GM21381 (cell line): ENCODE results near the gene HAUS6.
"Not testable (repeated sequence)": the region's sequence is repeated elsewhere in the genome, so short reads cannot be mapped to it uniquely, and the experiment has no call there.

Experiments used
- ATAC-seq: cut with Tn5 transposase; IDR thresholded peaks from one replicate; pipeline ENCODE4 v1.9.1; 2021; ENCODE audit warnings: mild to moderate bottlenecking, moderate library complexity; ENCODE audit not compliant: unreplicated experiment

Gene HAUS6

DNA sequence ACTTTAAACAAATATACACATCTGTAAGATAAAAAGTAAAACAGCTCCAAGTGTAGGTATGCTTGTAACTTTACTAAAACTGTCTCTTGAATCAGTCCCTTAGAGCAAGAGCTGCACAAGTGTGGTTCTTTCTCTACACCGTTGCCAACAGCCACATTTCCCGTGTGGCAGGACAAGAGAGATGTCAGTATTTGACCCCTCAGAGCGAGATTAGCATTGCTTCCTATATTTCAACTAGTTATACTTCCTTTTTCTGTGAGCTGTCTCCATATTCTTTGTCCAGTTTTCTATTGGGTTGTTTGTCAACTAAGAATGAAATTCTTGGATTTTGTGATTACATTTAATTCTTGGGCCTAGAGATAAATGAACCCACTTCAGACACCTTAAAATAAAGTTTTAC is 16.5 kb upstream of the HAUS6 start:
- ATAC-seq = no peak

DNA sequence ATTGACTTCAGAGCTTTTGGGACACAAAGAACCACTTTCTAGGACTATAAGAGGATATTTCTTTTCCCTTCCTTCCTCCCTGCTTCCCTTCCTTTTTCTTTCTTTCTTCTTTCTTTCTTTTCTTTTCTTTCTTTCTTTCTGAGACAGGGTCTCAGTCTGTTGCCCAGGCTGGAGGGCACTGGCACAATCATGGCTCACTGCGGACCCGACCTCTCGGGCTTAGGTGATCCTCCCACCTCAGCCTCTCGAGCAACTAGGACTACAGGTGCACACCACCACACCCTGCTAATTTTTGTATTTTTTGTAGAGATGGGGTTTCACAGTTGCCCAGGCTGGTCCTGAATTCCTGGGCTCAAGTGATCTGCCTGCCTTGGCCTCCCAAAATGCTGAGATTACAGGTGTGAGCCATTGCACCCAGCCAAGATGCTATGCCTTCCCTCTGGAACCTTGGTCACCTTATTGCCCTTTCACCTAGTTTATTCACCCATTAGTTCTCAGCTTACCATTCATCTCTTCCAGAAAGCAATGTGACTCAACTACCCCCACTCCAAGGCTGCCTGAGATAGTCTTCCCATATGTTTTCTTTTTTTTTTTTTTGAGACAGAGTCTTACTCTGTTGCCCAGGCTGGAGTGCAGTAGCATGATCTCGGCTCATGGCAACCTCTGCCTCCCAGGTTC is 14.5 kb upstream of the HAUS6 start:
- no peak for ATAC-seq

DNA sequence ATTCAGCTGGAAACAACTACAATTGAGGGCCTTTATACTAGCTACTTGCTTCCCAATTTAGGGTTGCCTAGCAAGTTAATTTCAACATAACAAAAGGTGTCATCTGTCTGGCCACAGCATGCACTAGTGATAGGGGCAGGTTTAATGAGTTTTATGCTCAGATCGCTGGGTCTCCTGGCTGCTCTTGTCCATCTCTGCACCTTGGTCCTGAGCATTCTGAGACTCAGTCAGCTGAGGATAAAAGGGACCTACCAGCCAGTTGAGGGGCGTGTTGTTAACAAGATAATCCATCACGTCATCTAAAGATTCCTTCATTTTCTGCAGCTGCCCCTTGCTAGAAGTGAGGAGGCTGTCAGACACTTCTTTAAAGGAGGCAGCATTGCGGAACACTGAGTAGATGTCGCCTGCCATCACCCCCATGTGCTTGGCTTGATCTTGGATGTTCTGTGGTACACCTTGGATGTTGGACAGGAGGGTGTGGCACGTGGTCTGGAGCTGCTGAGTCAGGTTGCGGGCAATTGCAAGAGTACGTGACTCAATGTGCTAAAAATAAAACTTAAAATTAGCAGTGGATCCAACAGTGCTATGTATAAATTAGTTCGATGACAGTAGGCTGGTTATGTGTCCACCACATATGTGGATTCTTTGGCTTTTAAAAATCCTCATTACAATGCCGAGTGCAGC is 13.5 kb upstream of the HAUS6 start:
- no peak for ATAC-seq

DNA sequence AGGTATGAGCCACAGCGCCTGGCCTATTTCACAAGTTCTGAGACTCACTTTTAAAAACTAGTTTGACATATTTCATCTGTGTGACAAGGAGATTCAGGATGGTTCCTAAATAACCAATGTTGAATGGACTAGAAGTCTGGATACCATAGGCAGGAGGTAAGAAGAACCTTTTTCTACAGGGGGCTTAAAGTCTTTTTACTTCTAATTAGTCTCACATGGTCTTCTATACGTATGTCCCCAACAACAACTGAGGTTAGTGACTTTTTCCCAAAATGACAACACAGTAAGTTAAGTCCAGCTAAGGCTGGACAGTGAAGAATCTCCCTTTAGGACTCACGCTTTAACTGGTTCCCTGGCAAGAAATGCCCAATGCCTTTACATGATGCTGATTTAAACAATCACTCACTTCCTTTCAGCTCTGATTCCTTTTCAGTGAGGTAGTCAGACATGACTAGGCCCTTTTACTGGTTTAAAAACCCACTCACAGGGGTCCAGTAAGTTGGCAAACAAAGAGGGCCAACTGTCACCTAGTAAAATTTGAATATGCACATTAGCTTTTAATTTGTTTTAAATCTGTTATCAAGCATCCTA is 12.1 kb upstream of the HAUS6 start:
- ATAC-seq = no peak

DNA sequence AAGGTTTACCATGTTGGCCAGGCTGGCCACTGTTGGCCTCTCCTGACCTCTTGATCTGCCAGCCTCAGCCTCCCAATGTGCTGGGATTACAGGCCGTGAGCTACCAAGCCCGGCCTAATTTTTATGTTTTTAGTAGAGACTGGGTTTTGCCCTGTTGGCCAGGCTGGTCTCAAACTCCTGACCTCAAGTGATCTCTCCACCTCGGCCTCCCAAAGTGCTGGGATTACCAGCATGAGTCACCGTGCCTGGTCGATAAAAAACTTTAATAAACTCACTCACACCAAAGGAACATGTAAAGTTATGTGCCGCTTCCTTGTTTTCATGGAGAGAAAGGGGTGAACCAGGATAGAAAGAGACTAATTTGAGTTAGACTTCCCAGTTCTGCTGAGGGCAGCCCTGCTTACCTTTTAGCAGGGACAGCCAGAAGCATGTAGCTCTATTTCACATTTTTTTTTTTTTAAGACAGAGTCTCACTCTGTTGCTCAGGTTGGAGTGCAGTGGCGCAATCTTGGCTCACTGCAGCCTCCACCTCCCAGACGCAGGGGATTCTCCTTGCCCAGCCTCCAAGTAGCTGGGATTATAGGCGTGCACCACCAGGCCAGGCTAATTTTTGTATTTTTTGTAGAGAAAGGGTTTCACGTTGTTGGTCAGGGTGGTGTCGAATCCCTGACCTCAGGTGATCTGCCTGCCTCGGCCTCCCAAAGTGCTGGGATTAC is 11.4 kb upstream of the HAUS6 start:
- no peak for ATAC-seq

DNA sequence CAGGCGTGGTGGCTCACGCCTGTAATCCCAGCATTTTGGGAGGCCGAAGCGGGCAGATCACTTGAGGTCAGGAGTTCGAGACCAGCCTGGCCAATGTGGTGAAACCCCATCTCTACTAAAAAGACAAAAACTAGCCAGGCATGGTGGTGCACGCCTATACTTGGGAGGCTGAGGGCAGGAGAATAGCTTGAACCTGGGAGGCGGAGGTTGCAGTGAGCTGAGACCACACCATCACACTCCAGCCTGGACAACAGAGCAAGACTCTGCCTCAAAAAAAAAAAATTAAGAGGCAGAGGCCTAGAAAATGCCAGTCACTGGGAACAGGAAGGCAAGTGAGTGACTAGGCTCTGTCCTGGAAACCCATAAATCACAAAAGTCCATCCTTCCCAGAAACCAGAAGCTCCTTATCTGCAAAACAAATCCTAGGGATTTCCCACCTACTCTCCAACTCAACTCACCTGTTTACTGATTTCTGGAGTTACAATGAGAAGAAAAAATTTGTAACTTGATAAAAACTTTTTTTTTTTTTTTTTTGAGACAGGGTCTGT is 10.4 kb upstream of the HAUS6 start:
- ATAC-seq = not testable (repeated sequence)

DNA sequence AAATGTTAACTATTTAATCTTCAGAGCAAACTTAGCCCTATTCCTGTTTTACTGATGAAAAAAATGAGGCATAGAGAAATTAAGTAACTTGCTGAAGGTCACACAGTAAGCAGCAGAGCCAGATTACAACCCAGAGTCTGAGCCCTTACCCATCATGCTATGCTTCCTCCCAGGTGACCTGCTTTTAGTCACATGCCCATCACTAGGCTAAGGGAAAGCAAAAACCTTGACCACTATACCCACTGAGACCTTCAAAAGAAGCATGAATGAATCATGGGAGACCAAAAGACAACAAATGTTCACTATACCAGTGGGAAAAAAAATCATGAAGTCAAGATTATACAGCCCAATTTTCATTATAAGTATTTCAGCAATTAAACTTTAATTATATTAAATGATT is 5.3 kb upstream of the HAUS6 start:
- no peak for ATAC-seq

DNA sequence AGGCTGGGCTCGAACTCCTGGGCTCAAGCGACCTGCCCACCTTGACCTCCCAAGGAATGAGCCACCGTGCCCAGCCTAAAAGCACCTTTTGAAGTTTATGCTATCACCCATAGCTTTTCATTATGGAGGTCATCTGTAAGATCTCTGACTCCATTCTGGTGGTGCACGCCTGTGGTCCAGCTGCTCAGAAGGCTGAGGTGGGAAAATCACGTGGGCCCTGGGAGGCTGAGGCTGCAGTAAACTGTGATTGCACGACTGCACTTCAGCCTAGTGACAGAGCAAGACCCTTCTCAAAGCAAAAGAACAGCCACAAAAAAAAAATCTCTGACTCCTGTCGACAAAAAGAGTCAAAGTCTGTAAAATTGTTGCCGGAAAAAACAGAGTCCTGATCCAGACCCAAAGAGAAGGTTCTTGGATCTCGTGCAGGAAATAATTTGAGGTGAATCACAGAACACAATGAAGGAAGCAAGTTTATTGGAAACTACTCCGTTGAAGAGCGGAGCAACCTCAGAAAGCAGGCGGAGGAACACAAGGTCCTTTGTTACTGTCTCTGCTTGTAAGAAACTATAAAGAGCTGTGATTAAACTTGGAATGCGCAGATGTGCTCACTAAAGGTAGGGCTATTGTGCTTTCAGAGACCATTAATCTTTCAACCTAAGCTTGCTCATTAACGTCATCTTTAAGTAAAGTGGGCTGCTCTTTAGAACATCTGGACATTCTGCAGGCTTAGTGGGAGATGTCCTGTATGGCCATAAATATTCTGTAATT is 2.0 kb upstream of the HAUS6 start:
- no peak for ATAC-seq

DNA sequence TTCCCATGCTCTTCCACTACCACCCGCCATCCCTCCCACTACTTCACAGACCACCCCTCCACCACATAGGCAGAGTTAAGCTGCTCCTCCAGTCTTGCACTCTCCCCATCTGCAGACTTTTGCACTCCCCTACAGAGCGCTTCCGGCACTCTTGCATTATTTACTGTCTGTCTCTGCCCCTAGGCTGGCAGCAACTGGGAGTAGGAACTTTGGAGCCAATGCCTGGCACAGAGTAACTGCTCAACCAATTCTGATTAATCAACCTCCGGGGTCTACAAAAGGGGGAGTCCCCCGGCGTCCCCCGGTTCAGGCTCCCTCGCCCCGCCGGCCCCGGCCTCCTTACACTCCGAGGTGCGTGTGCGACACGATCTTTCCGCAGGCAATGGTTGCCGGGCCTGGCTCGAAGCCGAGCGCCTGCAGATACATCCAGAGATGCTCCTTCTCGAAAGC is 498 bp downstream of the HAUS6 start:
- peak; percentile 20 for ATAC-seq

DNA sequence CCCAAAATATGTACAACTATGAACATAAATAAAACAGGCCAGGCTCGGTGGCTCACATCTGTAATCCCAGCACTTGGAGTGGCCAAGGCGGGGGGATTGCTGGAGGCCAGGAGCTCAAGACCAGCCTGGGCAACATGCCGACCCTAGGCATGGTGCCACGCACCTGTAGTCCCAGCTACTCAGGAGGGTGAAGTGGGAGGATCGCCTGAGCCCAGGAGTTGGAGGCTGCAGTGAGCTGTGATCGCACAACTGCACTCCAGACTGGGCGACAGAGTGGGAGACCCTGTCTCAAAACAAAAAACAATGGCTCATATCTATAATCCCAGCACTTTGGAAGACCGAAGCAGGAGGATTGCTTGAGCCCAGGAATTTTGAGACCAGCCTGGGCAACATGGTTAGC is 1.5 kb downstream of the HAUS6 start:
- ATAC-seq = no peak

DNA sequence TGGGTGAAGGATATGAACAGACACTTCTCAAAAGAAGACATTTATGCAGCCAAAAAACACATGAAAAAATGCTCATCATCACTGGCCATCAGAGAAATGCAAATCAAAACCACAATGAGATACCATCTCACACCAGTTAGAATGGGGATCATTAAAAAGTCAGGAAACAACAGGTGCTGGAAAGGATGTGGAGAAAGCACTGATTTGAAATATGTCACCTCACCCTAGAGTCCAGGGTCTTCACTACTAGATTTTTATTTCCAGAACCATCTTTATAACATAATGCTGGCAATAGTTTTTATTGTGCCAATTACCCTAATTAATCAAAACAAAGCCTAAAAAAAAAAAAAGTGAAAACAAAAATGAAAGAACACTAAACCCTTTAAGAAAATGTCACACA is 5.3 kb downstream of the HAUS6 start:
- ATAC-seq = not testable (repeated sequence)

DNA sequence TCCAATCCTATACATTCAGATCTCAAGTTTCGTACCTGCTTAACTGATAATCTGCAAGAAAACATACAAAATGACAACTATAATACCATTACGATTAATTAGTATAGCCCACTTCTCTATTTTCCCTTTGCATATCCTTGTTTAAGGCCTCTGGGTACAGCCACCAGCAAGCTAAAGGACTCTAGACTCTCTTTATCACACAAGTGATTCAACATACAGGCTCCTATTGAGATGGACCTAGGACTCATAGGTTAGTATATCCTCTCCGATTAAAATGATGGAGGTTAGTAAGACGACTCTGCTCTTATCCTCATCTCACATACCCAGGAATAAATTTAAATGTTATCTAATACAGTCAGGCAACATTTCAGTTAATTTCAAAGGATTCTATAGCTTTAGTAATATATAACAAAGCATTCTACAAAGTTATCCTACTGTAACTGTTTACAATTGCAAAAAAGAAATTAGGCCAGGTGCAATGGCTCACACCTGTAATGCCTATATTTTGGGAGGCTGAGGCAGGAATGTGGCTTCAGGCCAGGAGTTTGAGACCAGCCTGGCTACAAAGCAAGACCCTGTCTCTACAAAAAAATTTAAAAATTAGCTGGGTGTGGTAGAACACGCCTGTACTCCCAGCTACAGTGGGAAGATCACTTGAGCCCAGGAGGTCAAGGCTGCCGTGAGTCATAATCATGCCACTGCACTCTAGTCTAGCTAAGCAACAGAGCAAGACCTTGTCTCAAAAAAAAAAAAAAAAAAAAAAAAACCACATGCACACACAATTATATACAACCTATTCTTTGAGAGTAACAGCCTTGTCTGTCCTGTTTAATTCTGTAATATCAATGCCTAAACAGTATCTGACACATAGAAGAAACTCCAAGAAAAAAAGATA is 15.4 kb downstream of the HAUS6 start:
- no peak for ATAC-seq

DNA sequence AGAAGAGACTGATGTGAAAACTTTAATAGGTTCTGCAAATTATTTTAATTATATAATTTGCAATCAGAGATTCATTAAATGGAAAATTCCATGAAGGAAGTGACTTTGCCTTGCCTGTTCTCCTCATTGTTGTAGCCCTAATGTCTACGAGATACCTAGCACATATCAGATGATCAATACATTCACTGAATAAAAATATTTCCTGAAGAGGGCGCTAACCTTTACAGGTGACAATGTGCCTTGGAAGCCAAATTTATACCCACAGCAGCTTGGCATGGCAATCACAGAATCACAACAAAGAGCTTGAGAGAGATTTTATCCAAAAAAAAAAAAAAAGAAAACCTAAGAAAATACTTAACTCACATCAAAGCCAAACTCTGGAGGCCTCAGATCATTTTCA is 17.4 kb downstream of the HAUS6 start:
- ATAC-seq = no peak

DNA sequence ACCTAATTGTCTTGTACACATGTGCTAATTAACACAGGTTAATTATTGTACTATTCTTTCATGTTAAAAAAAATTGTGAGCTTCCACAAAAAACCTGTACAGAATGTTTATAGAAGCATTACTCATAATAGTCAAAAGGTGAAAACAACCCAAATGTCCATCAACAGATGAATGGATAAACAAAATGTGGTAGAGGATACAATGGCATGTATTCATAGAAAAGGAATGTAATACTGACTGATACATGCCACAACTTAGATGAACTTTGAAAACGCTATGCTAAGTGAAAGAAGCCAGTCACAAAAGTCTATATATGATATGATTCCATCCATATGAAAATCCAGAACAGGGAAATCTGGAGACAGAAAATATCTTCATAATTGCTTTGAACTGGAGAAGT is 27.9 kb downstream of the HAUS6 start:
- no peak for ATAC-seq

DNA sequence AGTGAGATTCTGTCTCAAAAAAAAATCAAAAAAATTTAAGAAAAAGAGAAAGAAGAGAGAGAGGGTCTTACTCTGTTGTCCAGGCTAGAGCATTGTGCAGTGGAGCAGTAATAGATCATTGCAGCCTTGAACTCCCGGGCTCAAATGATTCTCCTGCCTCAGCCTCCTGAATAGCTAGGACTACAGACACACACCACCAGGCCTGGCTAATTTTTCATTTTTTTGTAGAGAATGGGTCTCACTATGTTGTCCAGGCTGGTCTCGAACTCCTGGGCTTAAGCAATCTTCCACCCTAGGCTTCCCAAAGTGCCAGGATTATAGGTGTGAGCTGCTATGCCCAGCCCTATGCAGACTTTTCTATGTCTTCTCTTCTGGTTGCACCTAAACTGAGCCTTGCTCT is 28.5 kb downstream of the HAUS6 start:
- no peak for ATAC-seq

DNA sequence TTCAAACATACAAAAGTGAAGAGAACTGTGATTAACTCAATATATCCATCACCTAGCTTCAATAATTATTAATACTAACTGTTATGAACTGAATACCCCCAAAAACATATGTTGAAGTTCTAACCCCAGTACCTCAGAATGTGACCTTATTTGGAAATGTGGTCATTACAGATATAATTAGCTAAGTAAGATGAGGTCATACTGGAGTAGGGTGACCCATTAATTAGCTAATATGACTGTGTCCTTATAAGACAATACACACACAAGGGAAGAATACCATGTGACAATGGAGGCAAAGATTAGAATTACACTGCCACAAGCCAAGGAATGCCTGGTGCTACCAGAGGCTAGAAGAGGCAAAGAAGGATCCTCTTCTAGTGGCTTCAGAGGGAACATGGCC is 45.7 kb downstream of the HAUS6 start:
- no peak for ATAC-seq

DNA sequence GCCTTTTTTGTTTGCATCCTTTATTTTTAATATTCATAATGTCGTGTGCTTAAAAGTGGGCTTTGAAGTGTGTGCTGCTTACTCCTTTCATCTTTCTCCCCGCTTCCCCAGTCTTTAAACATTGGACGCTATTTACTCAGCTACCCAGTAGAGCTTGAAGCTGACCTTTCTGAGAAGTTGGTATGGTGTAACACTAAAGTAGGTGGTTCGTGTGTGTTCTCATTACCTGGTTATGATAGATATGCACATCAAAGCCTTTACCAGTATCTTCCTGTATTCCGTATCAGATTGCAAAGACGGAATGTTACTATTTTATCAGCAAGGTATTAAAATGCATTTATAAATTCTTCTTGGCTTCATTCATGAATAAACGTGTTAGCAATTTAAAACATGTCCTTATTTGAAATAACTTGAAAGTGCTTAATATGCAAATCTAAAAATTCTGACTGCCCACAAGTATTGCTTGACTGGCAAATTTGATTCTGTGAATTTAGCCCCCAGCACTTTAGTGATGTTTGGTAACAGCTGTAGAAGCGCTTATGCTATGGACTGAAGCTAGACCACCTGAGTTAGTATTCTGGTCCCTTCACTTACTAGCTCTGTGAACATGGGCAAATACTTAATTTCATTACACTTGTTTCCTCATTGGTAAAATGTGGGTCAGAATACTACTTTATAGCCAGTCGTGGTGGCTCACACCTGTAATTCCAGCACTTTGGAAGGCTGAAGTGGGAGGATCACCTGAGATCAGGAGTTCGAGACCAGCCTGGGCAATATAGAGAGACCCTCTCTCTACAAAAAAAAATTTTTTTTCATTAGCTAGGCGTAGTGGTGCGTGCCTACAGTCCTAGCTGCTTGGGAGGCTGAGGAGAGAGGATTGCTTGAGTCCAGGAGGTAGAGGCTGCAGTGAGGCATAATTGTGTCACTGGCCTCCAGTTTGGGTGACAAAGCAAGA is 51.8 kb downstream of the HAUS6 start:
- no peak for ATAC-seq

DNA sequence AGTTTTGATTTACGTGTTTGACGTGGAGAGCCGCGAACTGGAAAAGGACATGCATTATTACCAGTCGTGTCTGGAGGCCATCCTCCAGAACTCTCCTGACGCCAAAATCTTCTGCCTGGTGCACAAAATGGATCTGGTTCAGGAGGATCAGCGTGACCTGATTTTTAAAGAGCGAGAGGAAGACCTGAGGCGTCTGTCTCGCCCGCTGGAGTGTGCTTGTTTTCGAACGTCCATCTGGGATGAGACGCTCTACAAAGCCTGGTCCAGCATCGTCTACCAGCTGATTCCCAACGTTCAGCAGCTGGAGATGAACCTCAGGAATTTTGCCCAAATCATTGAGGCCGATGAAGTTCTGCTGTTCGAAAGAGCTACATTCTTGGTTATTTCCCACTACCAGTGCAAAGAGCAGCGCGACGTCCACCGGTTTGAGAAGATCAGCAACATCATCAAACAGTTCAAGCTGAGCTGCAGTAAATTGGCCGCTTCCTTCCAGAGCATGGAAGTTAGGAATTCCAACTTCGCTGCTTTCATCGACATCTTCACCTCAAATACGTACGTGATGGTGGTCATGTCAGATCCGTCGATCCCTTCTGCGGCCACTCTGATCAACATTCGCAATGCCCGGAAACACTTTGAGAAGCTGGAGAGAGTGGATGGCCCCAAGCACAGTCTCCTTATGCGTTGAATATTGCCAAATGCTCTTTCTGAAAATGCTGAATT is 52.6 kb downstream of the HAUS6 start:
- ATAC-seq = no peak
